HepG2 (cell line): ENCODE data around the gene IQCN. TPM values are rescaled to one million over a fixed set of nuclear protein-coding genes. Genes with fewer than 3 reads are reported as not detected.

Source experiments
- ATAC-seq: fragments of 200-7000 bp; cut with Tn5 transposase; 3 replicates; pipeline ENCODE4 v1.9.1; 2020; ENCODE audit warnings: mild to moderate bottlenecking, moderate library complexity
- BruUV-seq: library from RNA; stranded (reverse); fragments of 400-500 nt; replicated peaks from 2 replicates; lab custom pipeline; 2021; lab: Mats Ljungman, UMichigan
- CTCF ChIA-PET: fragments of 300-600 bp; formaldehyde crosslinking; extraction: SDS; loops from one replicate; lab custom pipeline; 2021; ENCODE audit warnings: low total read pairs, inconsistent platforms, low intra/inter-chr PET ratio; lab: Yijun Ruan, JAX
- POLR2A ChIA-PET: fragments of 350-600 bp; sonication (Branson Sonifier 250); formaldehyde crosslinking; loops from one replicate; lab custom pipeline; 2020; ENCODE audit warnings: antibody characterized with exemption, inconsistent platforms; lab: Yijun Ruan, JAX
- DNase-seq: peaks from one replicate; pipeline ENCODE4 v3.0.0-alpha.2; 2015; ENCODE audit warnings: low spot score
- FAIRE-seq: peaks from 3 replicates; lab custom pipeline; 2011; peaks lifted over from hg19 to GRCh38; lab: Jason Lieb, UNC
- H2AFZ ChIP-seq: one replicate; pipeline ENCODE4 v1.6.1; 2011; ENCODE audit warnings: low read length, inconsistent platforms
- H3K27ac ChIP-seq: fragments of 300-600 bp; 3 replicates; pipeline ENCODE4 v1.8.0; 2011; ENCODE audit warnings: mixed run types, mild to moderate bottlenecking, mixed read lengths, low read length, inconsistent platforms; ENCODE audit not compliant: insufficient read depth; ENCODE audit errors: extremely low read length
- H3K27me3 ChIP-seq, 2 experiments: fragments of 200-600 bp in 1 of 2; 2 replicates in 1 of 2; 3 replicates in 1 of 2; pipeline versions ENCODE4 v1.6.0 to v1.8.0; 2011; ENCODE audit warnings: low read length in 2 of 2, mild to moderate bottlenecking in 2 of 2, moderate library complexity in 2 of 2, inconsistent platforms in 1 of 2; ENCODE audit not compliant: insufficient read depth in 2 of 2, control insufficient read depth in 1 of 2
- H3K36me3 ChIP-seq, 2 experiments: fragments of 200-600 bp in 1 of 2; replicated peaks in 1 of 2; 2 replicates in 1 of 2; 3 replicates in 1 of 2; pipeline versions ENCODE4 v1.5.1 to v1.8.0; 2011; ENCODE audit warnings: low read length in 2 of 2, inconsistent platforms in 1 of 2; ENCODE audit not compliant: insufficient read depth in 2 of 2, control insufficient read depth in 1 of 2
- H3K4me1 ChIP-seq: 2 replicates; pipeline ENCODE4 v1.5.1; 2012; ENCODE audit warnings: low read length, inconsistent platforms; ENCODE audit not compliant: insufficient read depth
- H3K4me2 ChIP-seq: 2 replicates; pipeline ENCODE4 v1.6.0; 2011; ENCODE audit warnings: low read depth, low read length, inconsistent platforms
- H3K4me3 ChIP-seq, 3 experiments: fragments of 200-600 bp in 1 of 3; sonication (generic), shearing (Covaris generic) in 1 of 3; replicated peaks in 1 of 3; 2 replicates each; pipeline ENCODE4 v1.5.1; 2011 to 2016; ENCODE audit warnings: low read length in 3 of 3, inconsistent platforms in 2 of 3, low read depth in 2 of 3, mild to moderate bottlenecking in 2 of 3, control low read depth in 1 of 3, mixed read lengths in 1 of 3; ENCODE audit not compliant: insufficient read depth in 1 of 3
- H3K79me2 ChIP-seq: one replicate; pipeline ENCODE4 v1.6.1; 2011; ENCODE audit warnings: low read length, inconsistent platforms; ENCODE audit not compliant: insufficient read depth
- H3K9ac ChIP-seq: 2 replicates; pipeline ENCODE4 v1.6.0; 2011; ENCODE audit warnings: mild to moderate bottlenecking, low read depth, low read length, inconsistent platforms; ENCODE audit not compliant: insufficient read depth
- H3K9me3 ChIP-seq: 2 replicates; pipeline ENCODE4 v1.5.1; 2012; ENCODE audit warnings: mild to moderate bottlenecking, low read length
- H4K20me1 ChIP-seq: 2 replicates; pipeline ENCODE4 v1.6.0; 2011; ENCODE audit warnings: inconsistent platforms, mild to moderate bottlenecking, low read length, moderate library complexity; ENCODE audit not compliant: insufficient read depth
- CENPT ChIP-seq: sonication (generic); formaldehyde crosslinking; IDR thresholded peaks from 2 replicates; pipeline ENCODE4 v1.8.0; 2022; ENCODE audit warnings: low read depth, mild to moderate bottlenecking, moderate library complexity, missing genetic modification reagents
- DPF2 ChIP-seq: sonication (generic); formaldehyde crosslinking; IDR thresholded peaks from 2 replicates; pipeline ENCODE4 v1.4.0; 2020; ENCODE audit warnings: mild to moderate bottlenecking, low read depth, missing genetic modification reagents, borderline replicate concordance
- ESRRA ChIP-seq: sonication (generic); formaldehyde crosslinking; IDR thresholded peaks from 2 replicates; pipeline ENCODE4 v1.5.1; 2020; ENCODE audit warnings: mild to moderate bottlenecking, low read depth, missing genetic modification reagents
- ETV5 ChIP-seq: IDR thresholded peaks from 2 replicates; pipeline ENCODE4 v1.6.1; 2018; ENCODE audit warnings: missing biosample characterization, missing genetic modification reagents, inconsistent platforms, borderline replicate concordance
- HNF4A ChIP-seq: sonication (generic); formaldehyde crosslinking; IDR thresholded peaks from 2 replicates; pipeline ENCODE4 v1.4.0; 2020; ENCODE audit warnings: missing genetic modification reagents
- MED1 ChIP-seq: sonication (generic); formaldehyde crosslinking; IDR thresholded peaks from 2 replicates; pipeline ENCODE4 v1.4.0; 2020; ENCODE audit warnings: missing genetic modification reagents
- NR2F6 ChIP-seq, 2 experiments: IDR thresholded peaks; 2 replicates each; pipeline ENCODE4 v1.6.1; 2016; ENCODE audit warnings: antibody characterized with exemption in 1 of 2, mild to moderate bottlenecking in 1 of 2
- SALL1 ChIP-seq: sonication (generic); formaldehyde crosslinking; IDR thresholded peaks from 2 replicates; pipeline ENCODE4 v1.8.0; 2022; ENCODE audit warnings: mild to moderate bottlenecking, missing genetic modification reagents
- UBTF ChIP-seq: sonication (generic); formaldehyde crosslinking; IDR thresholded peaks from 2 replicates; pipeline ENCODE4 v1.4.0; 2020; ENCODE audit warnings: mild to moderate bottlenecking, missing genetic modification reagents
- ZIK1 ChIP-seq: sonication (generic); formaldehyde crosslinking; IDR thresholded peaks from 2 replicates; pipeline ENCODE4 v1.5.0; 2020; ENCODE audit warnings: mild to moderate bottlenecking, low read depth, missing genetic modification reagents, borderline replicate concordance
- ZNF263 ChIP-seq: sonication (generic); formaldehyde crosslinking; IDR thresholded peaks from 2 replicates; pipeline ENCODE4 v1.4.0; 2020; ENCODE audit warnings: missing genetic modification reagents
- ZNF691 ChIP-seq: sonication (generic); formaldehyde crosslinking; IDR thresholded peaks from 2 replicates; pipeline ENCODE4 v1.4.0; 2020; ENCODE audit warnings: missing genetic modification reagents, low read depth, mild to moderate bottlenecking, borderline replicate concordance
- ZSCAN25 ChIP-seq: sonication (generic); formaldehyde crosslinking; IDR thresholded peaks from 2 replicates; pipeline ENCODE4 v1.8.0; 2022; ENCODE audit warnings: mild to moderate bottlenecking, missing genetic modification reagents
- WGBS: methylation state at CpG from one replicate; pipeline ENCODE4 v1.1.6; 2017; ENCODE audit warnings: low lambda C conversion rate; 5-methylcytosine and 5-hydroxymethylcytosine counted together
- in situ Hi-C: cut with HindIII; loops from 2 replicates; pipeline ENCODE4 v1.10.0; 2017; ENCODE audit warnings: low pct_unique_long_range_greater_than_20kb; ENCODE audit not compliant: extremely low pct_ligation_motif_present
- intact Hi-C: fragments of 100-400 bp; cut with micrococcal nuclease; formaldehyde crosslinking; loops from one replicate; pipeline ENCODE4 v1.10.0; 2022; ENCODE audit not compliant: unreplicated experiment
- polyA plus RNA-seq, 8 experiments: library from polyadenylated mRNA; depleted of rRNA in 3 of 8; stranded (reverse) in 7 of 8; unstranded in 1 of 8; fragments of >200 nt; fragmentation: Illumina TruSeq in 4 of 8; extraction: Trizol in 4 of 8; gene quantifications; 2 replicates each; pipeline versions ENCODE4 v1.2.1 to v1.2.3, GENCODE V29; 2011 to 2016; ENCODE audit warnings: low read depth in 4 of 8, missing spikeins in 1 of 8, mixed read lengths in 1 of 8; ENCODE audit not compliant: insufficient read depth in 1 of 8
- total RNA-seq, 5 experiments: library from RNA; depleted of rRNA; stranded (reverse); fragments of >200 nt; fragmentation: Illumina TruSeq; extraction: Trizol; gene quantifications; 2 replicates each; pipeline ENCODE4 v1.2.3, GENCODE V29; 2016; ENCODE audit warnings: low read depth in 1 of 5
- TF ChIP-seq, protein P1 (sequence below): sonication (generic); formaldehyde crosslinking; IDR thresholded peaks from 2 replicates; pipeline ENCODE4 v1.9.0; 2021; ENCODE audit warnings: missing genetic modification reagents, borderline replicate concordance
- TF ChIP-seq, protein P2 (sequence below): sonication (generic); formaldehyde crosslinking; IDR thresholded peaks from 2 replicates; pipeline ENCODE4 v1.4.0; 2020; ENCODE audit warnings: missing genetic modification reagents, borderline replicate concordance

Gene IQCN
- total and polyA plus RNA-seq, 2 of the 13 experiments (the other 11 are each of a cell fraction or from before 2014, with no cell fraction given): 0.04 to 0.18 TPM

DNA sequence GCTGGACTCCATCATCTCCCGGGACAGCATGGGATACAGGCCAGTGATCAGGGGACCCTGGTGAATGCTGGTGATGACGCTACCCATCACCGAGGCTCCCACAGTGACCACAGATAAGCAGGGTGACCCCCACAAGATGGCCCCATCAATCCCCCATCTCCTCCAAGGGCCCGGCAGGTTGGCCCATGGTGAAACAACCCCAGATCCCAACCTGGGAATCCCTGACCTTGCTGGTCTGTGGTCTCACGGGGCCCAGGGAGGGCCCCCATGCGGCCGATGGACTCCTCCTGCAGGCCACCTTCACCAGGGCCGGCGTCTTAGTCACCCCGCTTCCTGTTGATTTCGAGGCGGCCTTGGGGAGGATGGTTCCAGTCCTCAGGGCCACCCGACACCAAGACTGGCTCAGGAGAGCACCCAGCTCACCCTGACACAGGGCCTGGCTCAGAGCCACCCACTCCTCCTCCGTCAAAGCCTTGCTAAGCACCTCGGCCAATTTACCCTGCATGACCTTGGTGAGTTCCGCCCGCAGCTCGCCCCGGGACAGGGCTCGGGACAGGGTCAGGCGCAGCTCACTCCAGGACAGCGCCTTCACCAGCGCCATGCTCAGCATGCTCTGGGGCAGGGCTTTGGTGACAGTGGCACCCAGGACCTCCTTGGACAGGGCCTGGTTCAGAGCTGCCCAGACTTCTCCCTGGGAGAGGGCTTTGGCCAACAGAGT lies 10.0 kb downstream of the IQCN start:
- no peak overlapping the region for H3K27ac ChIP-seq
- in situ Hi-C loops (no loop called here), intact Hi-C loops (no loop called here)
- peak overlapping the region in 1 of 3 experiments; percentile 15; a peak in 1 of 6 replicates for H3K4me3 ChIP-seq
- no peaks in the 10 kb centered on the region for H3K36me3 ChIP-seq
- peak overlapping the region; percentile 34 for H3K4me2 ChIP-seq
- H3K27me3 ChIP-seq: peaks cover 8 to 9% of the 10 kb centered on the region in 2 experiments; a peak in 3 of 5 replicates
- ATAC-seq (peak; percentile 66), FAIRE-seq (no peak), DNase-seq (peak; percentile 13)
- H3K9me3 ChIP-seq: no peaks in the 10 kb centered on the region
- peaks cover 21% of the 10 kb centered on the region for H3K4me1 ChIP-seq
- WGBS: 74% methylated on average over 3 of the region's 23 CpGs
- no TSS peak for BruUV-seq
- no peaks in the 10 kb centered on the region for H4K20me1 ChIP-seq
- no peaks in the 10 kb centered on the region for H3K79me2 ChIP-seq
- H2AFZ ChIP-seq: no peak overlapping the region
- ChIA-PET POLR2A (no interaction called here), CTCF (no interaction called here)
- no peak overlapping the region for H3K9ac ChIP-seq
- 0 out of 2 replicates have a peak, but pooled peaks have one; percentile 23 for TF ChIP-seq SALL1 (CRISPR knock-in tag)
- TF ChIP-seq NR2F6 (IDR thresholded peaks at IDR 0.05): no peak
- peak; percentile 25; the same call in 1 of the 2 replicates for TF ChIP-seq NR2F6 (CRISPR knock-in tag; IDR thresholded peaks at IDR 0.05)
- TF ChIP-seq MED1 (CRISPR knock-in tag): 0 out of 2 replicates have a peak, but pooled peaks have one; percentile 17
- 0 out of 2 replicates have a peak, but pooled peaks have one; percentile 24 for TF ChIP-seq ETV5 (CRISPR knock-in tag)
- TF ChIP-seq ZSCAN25 (CRISPR knock-in tag): no peak
- TF ChIP-seq ZNF263 (CRISPR knock-in tag): peak; percentile 47; the same call in 1 of the 2 replicates
- TF ChIP-seq CENPT: 0 out of 2 replicates have a peak, but pooled peaks have one; percentile 17
- 0 out of 2 replicates have a peak, but pooled peaks have one; percentile 69 for TF ChIP-seq ESRRA
- peak; percentile 53 for TF ChIP-seq UBTF (CRISPR knock-in tag)
- TF ChIP-seq, protein P1, sequence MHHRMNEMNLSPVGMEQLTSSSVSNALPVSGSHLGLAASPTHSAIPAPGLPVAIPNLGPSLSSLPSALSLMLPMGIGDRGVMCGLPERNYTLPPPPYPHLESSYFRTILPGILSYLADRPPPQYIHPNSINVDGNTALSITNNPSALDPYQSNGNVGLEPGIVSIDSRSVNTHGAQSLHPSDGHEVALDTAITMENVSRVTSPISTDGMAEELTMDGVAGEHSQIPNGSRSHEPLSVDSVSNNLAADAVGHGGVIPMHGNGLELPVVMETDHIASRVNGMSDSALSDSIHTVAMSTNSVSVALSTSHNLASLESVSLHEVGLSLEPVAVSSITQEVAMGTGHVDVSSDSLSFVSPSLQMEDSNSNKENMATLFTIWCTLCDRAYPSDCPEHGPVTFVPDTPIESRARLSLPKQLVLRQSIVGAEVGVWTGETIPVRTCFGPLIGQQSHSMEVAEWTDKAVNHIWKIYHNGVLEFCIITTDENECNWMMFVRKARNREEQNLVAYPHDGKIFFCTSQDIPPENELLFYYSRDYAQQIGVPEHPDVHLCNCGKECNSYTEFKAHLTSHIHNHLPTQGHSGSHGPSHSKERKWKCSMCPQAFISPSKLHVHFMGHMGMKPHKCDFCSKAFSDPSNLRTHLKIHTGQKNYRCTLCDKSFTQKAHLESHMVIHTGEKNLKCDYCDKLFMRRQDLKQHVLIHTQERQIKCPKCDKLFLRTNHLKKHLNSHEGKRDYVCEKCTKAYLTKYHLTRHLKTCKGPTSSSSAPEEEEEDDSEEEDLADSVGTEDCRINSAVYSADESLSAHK (CRISPR knock-in tag): no peak
- TF ChIP-seq, protein P2, sequence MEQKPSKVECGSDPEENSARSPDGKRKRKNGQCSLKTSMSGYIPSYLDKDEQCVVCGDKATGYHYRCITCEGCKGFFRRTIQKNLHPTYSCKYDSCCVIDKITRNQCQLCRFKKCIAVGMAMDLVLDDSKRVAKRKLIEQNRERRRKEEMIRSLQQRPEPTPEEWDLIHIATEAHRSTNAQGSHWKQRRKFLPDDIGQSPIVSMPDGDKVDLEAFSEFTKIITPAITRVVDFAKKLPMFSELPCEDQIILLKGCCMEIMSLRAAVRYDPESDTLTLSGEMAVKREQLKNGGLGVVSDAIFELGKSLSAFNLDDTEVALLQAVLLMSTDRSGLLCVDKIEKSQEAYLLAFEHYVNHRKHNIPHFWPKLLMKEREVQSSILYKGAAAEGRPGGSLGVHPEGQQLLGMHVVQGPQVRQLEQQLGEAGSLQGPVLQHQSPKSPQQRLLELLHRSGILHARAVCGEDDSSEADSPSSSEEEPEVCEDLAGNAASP (CRISPR knock-in tag): peak; percentile 92; the same call in 1 of the 2 replicates
- TF ChIP-seq ZIK1 (CRISPR knock-in tag): no peak
- TF ChIP-seq HNF4A (CRISPR knock-in tag): peak; percentile 25; the same call in 1 of the 2 replicates
- 0 out of 2 replicates have a peak, but pooled peaks have one; percentile 49 for TF ChIP-seq ZNF691 (CRISPR knock-in tag)
- no peak for TF ChIP-seq DPF2 (CRISPR knock-in tag)
